SIG-M5 treated with dmso at 0.1 percent for 504 hours (cell line): ENCODE results near the gene DLG2.
"Not testable (repeated sequence)": the region's sequence is repeated elsewhere in the genome, so short reads cannot be mapped to it uniquely, and the experiment has no call there.

Experiments used
- DNase-seq: peaks from one replicate; lab custom pipeline; 2025; ENCODE audit not compliant: unreplicated experiment; lab: John Stamatoyannopoulos, UW

DLG2 gene

DNA sequence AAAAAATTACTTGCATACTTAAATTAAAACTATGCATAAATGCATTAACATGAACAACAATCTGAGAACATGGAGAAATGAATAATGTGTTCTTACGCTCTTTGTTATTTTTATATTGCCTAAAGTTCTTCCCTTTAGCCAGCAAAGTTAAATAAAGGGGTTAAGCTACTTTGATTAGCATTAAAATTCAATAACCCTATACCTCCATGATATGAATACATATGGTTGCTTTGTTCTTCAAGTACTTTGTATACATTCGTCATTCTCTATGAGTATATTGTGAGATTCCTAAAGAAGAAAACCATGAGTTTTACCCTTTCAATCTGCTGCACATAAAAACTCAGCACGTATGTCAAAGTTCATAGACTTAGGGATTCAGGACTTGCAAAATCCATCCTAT lies 578.3 kb downstream of the DLG2 start:
- no peak for DNase-seq

DNA sequence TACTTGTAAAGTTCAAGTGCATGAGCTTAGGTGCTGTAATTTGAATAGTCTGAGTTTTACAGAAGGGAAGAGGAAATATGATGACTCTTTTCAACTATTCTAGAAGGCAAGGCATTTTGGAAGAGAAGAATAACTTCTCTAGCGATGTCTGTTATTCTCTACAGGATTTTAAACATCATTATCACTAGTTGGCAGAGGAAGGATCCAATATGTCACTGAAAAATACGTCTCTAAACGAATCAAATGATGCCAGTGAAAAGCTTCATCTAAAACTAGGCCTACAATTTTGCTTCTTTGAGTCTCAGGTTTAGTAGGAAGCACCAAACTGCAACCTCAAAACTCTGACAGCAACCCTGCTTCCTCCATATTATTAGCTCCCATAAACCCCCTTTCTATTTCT lies 581.4 kb downstream of the DLG2 start:
- no peak for DNase-seq

DNA sequence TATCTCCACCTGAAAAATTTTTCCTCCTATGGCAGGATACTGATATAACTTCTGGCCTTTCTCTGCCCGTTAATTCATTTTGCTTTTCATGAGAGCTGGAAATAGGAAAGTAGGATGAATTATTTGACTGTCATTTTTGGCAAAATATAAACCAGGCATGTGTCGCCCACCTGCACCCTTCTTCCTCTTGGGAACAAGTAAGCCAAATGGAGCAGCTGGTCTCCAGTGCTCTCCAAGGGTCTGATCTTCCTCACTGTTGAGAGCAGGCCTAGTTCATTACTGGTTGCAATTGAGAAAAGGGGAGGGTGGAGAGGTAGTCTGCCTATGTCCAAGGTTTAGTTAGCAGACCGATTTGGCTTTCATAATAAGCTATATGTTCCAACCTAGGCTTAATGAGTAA lies 582.2 kb downstream of the DLG2 start:
- DNase-seq, result no peak

DNA sequence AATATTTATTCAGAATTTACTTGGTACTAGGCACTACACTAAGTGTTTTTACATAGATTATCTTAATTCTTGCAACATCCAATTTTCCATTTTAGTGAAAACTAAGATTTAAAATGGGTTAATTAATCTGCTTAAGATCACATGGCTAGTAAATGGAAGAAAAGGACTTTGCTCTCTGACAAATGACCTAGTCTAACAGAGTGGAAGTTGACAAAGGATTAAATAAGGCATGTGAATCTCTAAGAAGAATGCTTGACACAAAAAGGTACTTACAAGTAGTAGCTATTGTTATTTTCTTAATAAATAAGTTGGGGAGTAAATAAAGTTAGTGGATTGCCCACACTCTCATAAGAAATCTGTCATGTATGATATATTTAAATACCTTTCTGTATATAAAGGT lies 584.8 kb downstream of the DLG2 start:
- no peak for DNase-seq

DNA sequence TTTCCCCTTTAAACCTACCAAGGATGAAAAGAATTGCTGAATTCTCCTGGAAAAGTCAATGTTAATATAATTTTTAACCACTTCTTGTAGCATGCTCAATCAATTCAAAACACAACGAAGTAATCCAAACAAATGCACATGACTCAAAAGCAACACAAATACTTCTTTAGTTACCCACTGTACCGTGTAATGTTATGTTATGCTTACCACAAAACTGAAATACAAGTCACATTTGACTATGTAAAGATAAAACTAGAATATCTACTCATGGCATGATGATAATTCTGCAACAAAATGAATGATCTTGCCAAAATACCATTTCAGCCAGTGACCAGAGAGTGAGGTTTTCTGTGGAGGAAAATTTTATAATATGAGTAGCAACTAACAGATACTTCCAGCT lies 587.0 kb downstream of the DLG2 start:
- no peak for DNase-seq

DNA sequence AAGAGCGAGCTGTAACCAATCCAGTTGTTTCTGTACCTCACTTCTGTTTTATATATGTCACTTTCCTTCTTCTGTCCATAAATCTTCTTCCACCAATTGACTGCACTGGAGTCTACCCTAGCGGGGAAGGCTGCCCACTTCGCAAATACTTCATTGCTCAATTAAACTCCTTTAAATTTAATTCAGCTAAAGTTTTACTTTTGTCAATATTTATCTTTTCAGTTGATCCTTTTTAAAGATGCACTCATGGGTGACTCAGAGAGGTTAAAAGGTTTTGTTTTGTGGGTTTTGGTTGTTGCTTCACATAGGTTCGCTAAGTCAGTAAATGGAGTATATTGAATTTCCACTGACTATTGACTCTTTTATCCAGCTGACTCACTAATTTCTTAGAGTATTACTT lies 597.2 kb downstream of the DLG2 start:
- peak; percentile 67 for DNase-seq

DNA sequence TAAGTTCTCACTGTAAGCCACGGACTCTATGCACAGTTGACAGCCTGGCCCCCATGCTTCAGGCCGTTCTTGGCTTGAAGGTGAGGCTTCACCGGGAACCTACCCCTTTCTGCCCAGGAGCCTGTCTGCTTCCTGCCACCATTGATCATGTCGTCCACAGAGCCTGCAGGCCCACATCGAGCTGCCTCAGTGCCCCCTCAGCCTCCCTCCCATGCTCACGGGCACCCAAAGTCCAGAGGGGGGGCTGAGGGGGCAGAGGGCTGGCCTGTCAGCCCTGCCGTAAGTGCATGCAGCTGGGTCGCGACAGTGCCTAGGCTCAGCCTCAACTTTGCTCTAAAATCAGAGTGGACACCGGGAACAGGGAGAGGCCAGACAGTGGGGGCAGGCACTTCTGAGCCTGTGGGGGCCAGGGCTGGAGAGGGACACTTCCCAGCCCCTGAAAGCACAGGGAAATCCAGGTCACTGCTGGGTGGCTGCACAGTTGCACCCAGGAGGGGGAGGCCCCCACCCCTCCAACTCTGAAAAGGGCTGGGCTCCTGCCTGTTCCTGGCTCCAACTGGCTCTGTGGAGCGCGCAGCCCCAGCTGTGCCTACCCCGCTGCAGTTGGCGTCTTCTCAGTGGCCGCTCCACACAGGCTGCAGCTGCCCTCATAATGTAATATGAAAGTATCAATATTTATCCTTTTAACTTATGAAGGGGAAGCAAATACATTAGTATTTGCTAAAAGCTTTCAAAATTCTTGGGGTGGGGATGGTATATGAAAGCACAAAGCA lies 598.6 kb downstream of the DLG2 start:
- no peak for DNase-seq

DNA sequence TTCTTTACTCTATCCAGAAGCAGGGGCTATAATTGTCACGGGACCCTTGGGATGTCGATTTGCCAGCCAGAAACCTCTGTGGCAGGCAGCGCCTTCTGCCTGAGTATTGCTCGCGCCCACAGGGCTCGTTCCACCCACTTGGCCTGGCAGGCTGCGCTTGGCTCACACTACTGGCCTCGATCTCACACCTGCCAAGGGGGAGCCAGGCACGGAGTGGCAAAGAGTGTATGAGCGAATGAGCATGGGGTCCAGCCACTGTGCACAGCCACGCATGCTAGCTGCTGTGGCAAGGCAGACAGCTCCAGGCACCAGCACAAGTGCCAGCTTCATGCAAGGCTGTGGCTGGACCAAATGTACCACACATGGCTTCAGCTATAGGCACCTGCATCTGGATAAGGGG lies 599.8 kb downstream of the DLG2 start:
- no peak for DNase-seq

DNA sequence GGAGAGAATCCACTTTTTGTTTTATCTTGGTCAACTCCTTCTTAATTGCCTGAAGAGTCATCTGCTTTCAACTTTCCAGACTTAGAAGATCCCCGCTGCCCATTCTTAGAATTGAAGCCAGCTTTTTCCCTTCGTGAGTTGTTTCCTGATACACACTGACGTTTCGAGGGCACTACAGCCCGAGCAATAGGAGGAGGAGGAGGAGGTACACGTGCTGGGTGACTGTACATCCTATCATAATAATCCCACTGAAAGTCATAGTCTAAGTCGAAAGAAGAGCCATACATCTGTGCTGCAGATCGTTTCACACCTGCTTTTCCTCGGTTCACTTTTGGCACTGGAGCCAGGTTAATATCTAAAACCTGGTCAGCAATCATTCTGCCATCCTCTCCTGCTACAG lies 606.1 kb downstream of the DLG2 start:
- no peak for DNase-seq

DNA sequence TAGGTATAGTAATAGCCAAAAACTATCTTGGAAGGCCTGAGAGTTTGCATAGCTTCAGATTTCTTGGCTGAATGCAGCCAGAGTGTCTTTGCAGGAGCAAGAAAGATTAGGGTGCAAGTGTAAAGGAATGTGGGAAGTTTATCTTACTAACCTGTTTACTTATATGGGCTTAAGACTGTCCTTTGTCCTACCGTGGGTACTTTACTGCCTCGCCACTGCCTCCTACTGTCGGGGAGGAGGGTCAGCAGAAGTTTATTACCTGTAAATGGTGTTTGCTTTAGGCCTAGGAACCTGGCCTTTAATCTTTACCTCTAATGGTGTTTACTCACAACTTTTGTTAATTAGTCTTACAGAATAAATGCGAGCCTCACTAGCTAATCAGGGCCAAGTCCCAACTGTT lies 633.8 kb downstream of the DLG2 start:
- no peak for DNase-seq

DNA sequence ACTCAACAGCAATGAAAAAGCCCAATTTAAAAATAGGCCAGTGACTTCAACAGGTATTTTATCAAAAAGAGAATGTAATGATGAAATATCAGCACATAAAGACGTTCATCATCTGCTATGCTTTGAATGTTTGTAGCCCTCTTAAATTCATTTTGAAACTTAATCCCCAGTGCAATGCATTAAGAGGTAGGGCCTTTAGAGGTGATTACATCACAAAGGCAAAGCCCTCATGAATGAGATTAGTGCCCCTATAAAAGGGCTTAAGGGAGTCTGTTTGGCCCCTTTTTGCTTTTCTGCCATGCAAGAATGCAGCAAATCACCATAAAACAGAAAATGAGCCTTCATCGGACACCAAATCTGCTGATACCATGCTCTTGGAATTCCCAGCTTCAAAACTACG lies 637.0 kb downstream of the DLG2 start:
- DNase-seq, result no peak

DNA sequence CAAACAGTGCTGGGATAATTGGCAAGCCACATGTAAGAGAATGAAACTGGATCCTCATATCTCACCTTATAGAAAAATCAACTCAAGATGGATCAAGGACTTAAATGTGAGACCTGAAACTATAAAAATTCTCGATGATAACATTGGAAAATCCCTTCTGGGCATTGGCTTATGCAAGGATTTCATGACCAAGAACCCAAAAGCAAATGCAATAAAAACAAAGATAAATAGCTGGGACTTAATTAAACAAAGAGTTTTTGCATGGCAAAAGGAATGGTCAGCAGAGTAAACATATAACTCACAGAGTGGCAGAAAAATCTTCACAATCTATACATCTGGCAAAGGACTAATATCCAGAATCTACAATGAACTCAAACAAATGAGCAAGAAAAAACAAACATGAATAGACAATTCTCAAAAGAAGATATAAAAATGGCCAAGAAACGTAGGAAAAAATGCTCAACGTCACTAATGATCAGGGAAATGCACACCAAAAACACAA lies 639.4 kb downstream of the DLG2 start:
- DNase-seq, result not testable (repeated sequence)

DNA sequence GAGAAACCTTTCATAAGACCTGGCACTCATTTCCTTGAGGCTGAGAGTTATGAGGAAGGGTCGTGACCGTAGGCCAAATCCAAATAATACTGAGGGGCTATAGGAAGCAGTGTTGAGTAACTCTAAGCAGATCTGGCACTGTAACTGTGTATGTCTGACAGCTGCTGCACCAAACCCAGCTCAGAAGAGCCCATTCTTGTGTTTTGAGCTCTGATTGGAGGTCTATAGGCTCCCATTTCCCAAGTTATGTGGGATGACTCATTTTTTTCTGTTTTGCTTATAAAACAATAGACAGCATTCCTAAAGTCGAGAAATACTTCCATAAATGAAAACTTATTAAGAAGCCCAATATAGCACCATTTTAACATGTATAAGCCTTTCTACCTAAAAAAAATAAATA lies 645.8 kb downstream of the DLG2 start:
- DNase-seq, result no peak

DNA sequence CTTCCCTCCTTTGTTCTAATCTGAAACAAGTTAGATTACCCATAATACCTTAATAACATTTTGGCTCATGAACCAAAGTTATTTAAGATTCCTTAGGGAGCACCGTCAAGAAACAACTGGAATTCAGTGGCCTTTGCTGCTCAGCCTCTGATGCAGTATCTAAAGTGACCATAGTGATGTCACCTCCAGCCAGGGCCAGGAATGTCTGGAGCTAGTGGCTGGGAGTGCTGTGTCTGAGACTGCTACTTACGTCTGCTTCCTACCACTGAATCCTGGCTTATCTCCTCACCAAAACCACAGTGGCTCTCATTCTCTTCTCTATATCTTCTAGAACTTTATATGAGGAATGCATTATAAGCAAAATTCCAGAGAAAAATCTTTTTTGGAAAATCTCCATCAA lies 658.0 kb downstream of the DLG2 start:
- DNase-seq, result no peak

DNA sequence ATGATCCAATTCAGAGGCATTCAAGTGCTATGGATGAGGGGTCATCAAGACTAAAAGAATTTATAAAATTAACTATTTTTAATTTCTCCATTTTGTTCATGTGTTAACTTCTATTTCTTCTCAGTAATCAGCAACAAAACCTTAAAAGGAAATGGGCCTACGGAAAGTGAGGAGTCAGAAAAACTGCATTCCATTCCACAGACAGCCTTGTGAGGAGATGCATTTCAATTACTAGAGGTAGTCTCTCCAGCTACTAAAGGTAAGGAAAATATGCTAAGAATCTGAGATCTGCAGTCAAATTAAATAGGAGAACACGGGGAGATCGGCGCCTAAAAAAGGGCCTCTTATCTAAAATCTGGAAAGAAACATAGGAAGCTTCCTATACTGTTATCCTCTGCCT lies 661.7 kb downstream of the DLG2 start:
- no peak for DNase-seq

DNA sequence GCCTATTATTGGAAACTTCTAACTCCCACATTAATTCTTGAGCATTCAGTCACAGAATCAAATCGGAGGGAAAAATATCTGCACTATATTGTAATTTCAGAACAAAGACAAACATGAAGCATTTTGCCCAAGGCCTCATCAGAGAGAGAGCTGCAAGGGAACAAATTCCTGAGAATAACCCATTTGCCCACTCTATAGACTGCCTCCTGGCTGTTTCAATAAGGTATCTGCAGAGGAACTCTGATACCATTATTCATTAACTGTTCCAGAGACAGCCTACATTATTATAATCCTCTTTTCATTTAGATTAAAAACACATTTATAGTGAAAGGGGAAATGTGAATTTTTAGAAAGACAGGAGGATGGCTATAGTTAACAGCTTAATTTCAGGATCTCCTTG lies 663.9 kb downstream of the DLG2 start:
- no peak for DNase-seq

DNA sequence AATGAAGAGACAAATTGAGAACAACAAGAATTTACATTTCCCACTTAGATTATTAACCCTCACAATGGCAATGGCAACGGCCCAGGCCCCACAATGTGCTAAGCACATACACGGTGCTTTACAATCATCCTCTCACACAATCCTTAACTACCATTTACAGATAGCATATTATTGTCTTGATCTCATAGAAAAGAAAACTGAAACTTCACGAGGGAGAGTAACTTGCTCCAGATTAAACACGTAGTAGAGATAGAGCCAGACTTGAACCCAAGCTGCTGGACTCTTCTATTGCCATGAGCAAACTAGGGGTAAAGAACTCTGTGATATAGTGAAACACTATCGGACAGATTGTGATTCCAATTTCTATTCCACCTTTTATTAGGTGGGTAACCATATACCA lies 665.1 kb downstream of the DLG2 start:
- no peak for DNase-seq

DNA sequence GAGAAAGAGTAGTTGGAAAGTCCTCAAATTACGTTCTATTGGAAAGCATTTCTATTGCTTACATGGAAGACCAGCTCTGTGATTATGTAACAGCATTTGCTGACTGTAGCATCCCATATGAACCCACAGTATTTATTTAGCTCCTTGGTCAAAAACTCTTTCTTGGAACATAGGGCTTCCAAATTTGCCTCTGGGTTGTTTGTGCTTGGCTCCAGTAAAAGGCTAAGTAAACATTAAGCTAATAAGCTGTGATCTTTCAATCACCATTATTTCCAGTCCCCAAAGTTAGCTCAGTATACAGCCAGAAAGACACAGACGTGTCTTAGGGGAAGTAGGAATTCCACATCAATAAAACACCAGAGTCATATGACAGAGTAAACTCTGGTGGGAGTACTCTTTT lies 668.8 kb downstream of the DLG2 start:
- DNase-seq, result no peak

DNA sequence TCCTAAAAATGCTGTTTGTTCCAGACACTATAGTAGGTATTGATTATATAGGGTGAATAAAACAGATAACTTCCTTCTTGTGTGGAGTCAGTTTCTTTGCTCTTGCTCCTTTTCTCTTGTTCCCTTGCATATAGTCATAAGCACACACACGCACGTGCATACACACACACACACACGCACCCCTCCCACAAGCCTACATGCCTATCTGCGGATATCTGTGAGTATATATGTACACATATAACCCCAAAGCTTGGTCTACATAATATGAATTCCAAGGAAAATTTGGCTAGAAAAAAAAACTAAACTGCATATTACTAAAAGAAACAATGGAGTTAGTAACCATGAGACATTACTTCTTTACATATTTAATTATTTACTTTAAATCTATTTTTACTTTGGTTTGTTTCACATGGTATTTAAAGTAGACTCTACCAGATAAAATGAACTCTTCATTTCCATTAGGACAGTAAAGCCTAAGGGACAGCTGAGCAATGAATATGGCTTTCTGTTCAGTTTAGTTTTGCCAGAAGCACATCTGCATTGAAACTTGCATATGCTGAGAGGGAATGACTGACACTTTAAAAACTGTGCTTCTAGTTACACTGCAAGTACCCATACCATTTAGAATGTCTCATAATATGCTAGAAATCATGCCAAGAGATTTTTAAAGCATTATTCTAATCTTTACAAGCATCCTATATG lies 676.4 kb downstream of the DLG2 start:
- DNase-seq, result no peak

DNA sequence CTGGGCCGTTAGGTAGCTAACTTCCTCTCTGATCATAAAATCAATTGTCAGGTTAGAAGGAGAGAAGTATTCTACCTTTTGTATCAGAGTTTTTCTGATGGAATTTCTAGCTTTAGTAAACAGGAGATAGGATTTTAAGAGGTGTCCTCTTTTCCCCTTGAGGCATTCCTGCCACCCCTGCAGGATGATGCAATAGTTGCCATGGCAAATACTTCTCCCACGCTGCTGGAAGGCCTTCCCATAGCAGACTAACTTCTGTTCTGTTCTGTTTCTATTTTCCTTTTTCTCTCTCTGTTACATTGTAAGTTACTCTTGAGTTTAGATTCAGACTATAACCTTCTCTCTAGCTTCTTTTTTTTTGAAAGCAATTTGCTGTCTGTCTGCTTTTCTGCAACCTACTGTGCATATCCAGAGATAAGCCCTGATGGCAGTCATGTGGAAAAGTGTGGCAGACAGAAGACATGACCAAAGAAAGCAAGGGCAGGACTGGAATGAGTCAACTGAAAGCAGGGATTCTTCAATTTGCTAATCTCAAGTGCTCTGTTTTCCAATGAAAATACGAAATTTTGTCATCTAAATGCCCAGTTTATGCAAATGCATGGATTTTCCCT lies 679.1 kb downstream of the DLG2 start:
- DNase-seq, result no peak

DNA sequence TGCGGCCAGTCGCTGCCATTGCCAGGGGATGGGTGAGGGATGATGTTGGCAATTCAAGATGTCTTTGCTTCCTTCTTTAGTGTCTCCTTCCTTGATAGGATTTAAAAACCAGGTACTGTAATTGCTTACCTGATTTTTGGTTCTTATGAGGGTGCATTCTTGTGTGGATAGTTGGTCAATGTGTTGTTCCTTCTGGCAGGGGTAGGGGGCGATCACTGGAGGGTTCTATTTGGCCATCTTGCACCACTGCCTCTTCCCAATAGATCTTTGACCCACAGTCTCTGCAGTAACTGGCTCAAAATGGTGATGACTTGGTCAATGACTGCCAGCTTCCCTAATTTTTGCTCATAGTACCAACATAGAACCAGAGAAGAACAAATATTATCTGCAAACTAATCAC lies 680.1 kb downstream of the DLG2 start:
- DNase-seq, result no peak

DNA sequence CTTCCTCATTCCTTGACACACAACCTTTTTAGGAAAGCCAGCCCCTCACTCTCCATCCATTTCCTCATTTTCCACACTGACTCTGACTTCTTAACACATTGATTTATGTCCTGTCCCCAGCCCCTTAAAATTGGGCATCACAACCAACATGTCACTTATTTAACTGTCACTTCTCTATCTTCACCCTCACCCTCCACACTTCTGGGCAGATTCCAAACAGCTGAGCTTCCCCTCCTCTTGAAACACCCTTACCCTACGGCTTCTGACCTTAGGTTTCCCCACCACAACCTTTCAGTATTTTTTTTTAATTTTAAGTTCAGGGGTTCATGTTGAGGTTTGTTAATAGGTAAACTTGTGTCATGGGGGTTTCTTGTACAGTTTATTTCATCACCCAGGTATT lies 696.3 kb downstream of the DLG2 start:
- peak; percentile 82 for DNase-seq
